Activated CD4-positive, CD25-positive, alpha-beta regulatory T cell (primary cell): Measurements from ENCODE around the gene HERPUD1.

Source experiments
- DNase-seq, 4 experiments: peaks; one replicate each; lab custom pipeline; 2025; lab: John Stamatoyannopoulos, UW

The HERPUD1 gene

DNA sequence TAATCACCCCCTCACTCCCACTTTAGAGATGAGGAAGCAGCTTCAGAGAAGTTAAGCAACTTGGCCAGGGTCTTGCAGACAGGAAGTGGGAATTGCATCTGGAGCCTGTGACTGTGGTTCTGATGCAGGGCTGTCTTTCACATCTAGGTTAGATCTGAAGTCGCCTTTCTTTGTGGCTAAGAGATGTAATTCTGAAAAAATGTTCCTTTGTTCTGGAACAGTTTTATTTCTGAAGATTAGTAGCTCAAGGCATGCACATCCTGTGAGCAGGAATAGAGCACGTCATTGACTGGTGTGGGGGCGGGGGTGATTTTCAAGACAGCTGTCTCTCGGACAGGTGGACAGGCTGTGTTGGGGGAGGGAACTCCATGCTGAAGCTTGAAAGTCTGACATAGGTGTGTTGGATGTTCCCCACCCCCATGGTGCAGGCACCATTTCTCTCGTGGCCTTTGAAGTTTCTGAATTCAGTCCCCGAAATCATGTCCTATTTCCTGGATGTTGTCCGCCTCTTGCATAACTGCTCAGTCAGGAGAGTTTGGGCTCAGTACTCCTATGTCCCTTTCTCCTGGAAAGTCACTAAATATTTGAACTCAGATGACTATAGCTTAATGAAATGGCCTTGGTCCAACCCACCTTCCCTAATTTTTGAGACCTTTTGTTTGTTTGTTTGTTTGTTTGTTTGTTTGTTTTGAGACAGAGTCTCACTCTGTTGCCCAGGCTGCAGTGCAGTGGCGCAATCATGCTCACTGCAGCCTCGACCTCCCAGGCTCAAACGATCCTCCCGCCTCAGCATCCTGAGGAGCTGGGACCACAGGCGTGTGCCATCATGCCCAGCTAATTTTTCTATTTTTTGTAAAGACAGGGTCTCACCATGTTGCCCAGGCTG is 21.0 kb upstream of the HERPUD1 start:
- DNase-seq, result no peak

DNA sequence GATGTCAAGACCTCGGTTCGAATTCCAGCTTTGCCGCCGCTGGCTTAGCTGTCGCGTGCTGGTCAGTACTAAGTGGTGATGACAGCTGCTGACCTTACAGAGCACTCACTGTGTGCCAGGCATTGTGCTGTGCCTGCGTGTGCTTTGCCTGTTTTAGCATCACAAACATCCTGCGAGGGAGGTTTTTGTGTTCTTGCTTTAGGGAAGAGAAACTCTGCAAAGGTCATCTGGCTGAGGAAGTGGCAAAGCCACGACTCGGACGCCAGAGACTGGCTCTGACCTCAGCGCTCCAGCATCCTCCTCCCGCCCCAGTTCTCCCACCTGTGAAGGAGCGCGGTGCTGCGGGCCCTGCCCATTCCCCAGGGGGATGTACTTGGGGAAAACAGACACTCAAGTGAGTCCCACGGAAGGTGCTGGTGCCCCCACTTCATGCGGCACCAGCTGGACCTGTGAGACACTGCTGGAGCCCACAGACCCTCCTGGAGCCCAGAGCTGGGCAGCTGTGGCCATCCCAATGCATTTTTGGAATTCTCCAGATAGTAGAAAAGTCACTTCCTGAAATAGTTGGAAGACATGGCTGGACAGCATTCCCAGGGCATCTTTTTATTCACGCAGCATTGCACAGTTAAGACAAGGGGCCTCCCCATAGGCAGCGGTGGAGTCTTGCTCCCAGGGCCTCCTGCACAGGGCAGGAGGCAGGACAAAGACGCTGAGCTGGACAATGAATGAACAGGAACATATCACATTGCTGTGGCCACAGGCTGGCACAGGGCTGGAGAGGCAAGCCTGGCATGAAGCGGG is 20.0 kb upstream of the HERPUD1 start:
- DNase-seq, result no peak

DNA sequence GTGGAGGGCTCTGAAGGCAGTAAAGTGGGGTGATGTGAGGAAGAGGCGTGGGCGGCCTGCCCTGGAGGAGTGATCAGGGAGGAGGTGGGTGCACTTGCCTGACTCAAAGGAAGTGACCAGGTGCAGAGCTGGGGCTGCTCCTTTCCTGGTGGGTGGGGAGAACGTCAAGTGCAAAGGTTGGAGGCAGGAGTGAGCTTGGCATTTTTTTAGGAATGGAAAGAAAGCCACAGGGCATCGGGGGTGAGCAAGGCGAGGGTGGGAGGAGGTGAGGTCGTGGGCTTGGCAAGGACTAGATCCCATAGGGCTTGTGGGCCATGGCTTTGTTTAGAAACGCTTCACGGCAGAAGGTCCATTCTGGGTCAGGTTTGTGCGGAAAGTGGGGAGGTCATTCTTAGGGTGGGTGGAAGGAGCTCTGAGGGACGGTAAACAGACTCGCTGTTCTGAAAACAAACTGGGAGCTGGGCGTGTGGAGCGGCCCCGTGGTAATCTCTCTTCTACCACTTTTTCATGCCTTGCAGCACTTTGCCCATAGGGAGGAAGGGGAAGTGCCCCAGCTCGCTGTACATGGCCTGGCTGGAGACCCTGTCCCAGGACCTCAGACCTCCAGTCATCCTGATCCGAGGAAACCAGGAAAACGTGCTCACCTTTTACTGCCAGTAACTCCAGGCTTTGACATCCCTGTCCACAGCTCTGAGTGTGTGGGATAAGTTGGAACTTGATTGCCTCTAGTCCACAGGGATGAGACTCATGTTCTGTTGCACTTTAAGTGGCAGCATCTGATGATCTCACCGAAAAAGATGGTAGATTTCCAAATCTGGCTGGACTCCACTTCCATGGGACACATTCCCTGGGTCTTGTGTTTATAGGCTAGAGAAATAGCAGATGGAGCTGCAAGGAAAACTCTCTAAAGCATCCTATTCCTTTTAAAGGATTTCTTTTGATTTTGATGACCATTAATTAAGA is 18.9 kb upstream of the HERPUD1 start:
- DNase-seq, result no peak

DNA sequence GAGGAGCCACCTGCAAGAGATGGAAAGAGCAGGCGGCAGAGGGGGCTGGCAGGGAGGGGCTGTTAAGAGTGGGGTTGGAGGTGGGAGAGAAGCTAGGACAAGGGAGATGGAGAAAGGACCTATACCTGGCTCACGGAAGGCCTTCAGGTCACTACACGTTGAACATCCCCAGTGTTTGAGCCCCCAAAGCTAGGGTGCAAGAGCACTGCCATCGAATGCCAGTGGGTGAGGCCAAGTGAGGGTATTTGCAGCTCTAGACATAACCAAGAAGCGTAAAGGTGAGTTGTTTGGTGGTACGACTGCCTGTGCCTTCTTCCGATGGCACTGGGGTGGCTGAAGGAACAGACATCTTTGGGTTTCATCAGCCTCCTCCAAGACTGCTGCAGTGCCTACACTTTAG is 17.0 kb upstream of the HERPUD1 start:
- no peak for DNase-seq

DNA sequence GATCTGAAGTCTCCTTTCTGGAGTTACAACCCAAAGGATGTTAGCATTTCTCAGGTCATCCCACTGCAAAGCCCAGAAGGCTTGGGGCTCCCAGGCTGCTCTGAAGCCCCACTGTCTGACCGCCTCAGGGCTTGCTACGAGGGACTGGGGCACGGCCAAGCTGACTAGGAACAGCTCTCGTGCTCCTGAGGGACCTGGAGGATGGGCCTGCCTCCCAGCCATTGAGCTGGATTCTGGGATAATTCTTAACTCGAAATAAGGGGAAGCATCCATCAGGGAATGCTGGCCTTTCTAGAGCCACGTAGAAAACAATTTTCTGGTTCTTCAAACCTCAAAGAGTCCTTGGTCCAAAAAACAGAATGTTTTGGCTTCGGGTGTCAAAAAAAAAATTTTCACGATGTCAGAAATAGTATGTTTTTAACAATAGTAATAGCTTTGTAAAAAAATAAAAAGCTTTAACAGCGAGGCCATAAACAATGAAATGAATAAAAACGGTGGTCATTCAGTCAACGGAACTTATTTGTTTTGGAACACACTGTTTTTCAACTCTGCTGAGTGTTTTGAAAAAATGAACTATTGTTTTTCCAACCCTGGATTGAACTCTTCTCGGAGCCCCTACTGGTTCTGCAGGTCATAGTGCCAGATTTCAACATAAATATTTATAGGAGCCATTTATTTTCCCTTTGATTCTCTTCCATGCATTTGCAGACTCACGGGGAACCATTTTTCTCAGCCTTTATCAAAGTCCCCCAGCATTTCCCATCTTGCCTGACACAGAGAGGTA is 16.4 kb upstream of the HERPUD1 start:
- DNase-seq, result no peak

DNA sequence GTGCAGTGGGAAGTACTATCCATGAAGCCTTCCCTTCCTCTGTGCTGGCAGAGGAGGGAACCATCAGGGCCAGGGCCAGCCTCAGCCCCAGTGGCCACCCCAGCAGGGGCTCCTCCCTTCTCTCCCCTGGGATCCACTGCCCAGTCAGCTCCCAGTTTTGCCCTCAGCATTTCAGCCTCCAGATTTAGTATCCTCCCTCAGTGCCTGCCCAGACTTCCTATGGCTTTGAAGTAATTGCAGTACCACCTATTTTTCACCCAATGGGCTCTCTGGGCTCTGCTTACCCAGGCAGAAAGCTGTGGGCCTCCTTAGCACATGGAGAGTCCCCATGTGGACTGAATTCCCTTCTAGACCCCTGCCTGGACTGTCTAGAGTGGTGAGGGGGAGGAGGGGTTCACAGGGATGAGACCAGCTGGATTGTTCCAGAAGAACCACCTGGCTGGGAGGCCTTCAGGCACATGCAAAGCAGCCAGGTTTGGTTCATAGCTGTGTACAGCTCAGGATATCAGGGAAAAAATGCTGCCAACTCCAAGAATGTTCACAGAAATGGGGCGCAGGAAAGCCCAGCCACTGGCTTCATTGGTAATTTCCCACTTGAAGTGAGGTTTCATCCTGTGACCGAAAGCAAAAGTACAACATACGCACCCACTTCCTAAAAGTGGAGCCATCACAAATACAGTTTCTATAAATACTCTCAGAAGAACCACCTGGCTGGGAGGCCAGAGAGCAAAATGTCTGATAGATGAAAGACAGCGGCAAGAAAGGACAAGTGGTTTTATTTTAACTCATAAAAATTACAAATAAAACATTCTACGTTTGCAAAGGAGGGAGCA is 15.2 kb upstream of the HERPUD1 start:
- DNase-seq, result no peak

DNA sequence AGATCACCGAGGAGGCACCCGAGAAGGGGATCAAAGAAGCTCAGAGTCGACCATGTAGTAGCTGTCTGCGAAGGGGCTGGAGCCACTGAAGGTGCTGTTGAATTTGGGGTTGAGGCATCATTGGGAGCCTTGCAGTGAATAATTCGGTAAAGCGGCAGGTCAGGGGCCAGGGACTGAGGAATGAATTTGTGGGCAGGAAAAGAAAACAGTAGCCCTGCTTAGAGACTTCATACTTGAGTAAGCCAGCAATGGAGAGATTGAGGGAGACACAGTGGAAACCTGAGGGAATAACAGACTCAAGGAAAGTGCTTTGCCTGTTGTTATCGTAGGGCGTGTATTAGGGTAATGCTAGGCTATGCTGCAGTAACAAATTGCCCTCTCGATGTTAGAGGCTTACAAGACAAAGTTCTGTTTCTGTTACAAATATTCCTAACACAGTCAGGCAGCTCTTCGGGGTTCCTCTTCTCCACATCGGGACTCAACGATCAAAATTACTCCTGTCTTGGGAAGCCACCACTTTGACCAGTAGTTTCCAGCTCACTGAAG is 13.4 kb upstream of the HERPUD1 start:
- no peak for DNase-seq

DNA sequence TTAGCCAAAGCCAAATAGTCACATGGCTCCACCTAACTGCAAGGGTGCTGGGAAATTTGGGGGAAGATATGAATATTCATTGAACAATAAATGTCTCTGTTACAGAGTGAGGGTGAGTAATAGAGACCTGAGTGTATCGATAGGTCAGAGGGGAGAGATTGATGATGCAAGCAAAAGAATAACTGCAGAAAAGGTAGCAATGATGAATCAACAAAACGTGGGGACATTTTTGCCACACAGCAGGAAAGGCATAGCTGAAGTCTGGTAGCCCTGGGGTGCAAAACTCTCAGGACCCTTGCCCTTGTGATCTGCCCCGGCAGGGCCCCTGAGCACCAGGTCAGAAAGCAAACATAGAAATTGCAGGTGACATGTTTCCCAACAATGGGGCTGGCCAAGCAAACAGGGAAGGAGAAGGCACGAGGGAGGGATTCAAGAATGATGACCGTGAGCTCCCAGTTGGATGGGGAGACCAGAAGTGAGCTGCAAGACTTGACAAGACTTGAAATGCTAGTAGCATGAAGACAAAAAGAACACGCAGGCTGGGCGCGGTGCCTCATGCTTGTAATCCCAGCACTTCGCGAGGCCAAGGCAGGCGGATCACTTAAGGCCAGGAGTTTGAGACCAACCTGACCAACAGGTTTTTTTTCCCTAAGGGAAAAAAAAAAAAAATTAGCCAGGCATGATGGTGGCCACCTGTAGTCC is 12.7 kb upstream of the HERPUD1 start:
- no peak for DNase-seq

DNA sequence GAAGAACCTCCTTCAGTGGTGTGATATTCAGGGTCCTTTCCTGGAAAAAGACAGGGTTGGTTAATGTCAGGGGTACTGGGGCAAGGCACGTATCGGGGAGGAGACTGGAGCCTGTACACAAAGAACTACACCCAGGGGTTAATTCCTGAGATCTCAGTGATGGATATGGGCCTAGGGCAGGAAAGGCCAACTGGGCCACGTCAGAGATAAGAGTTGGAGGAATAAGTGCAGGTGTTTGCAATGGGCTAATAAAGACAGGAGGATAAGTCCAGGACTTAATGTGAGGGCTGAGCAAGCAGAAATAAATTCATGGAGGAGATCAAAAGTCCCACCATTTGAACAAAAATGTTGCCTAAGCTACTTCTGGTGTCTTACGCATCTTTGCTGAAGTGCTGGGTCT is 10.4 kb upstream of the HERPUD1 start:
- no peak for DNase-seq

DNA sequence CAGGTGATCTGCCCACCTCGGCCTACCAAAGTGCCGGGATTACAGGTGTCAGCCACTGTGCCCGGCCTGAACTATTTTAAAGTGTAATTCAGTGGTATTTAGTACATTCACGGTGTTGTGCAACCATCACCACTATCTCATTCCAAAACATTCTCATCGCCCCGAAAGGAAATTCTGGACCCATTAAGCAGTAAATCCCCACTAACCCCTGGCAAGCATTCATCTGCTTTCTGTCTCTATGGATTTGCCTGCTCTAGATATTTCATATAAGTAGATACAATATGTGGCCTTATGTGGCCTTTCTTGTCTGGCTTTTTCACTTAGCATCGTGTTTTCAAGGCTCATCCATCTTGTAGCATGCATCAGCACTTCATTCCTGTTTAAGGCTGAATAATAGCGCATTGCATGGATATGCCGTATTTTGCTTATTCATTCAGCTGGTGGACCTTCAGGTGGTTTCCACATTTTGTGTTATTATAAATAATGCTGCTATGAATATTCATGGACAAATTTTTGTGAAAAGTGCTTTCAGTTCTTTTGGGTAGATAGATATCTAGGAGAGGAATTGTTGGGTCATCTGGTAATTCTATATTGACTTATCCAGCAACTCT is 8.4 kb upstream of the HERPUD1 start:
- DNase-seq, result no peak

DNA sequence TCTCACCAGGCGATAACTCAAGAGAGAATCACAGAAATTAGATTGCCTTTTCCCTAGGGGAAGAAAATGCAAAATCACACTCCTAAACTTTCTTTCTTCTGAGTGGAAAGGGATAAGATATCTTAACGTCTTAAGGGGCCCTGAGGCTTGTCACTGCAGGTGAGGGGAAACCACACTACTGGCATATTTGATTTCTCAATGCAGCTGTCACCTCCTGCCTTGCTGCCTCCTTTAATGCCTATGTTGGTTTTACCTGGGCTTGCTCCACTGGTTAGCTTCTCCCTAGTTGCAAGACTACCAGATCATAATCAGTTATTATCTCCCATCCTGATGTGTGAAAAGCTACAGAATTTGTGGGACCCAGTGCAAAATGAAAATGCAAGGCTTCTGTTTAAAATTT is 4.5 kb upstream of the HERPUD1 start:
- no peak for DNase-seq

DNA sequence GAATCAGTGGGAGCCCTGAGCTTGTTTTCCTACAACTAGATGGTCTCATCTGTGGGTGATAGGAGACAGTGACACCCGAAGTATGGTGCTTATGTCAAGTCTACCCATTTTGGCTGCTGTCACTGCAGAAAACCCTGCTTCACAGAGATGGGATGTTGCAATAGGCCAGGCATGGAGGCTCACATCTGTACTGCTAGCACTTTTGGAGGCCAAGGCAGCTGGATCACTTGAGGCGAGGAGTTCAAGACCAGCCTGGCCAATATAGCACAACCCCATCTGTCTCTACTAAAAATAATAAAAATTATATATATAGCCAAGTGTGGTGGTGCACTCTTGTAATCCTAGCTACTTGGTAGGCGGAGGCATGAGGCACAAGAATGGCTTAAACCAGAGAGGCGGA is 2.3 kb upstream of the HERPUD1 start:
- no peak for DNase-seq

DNA sequence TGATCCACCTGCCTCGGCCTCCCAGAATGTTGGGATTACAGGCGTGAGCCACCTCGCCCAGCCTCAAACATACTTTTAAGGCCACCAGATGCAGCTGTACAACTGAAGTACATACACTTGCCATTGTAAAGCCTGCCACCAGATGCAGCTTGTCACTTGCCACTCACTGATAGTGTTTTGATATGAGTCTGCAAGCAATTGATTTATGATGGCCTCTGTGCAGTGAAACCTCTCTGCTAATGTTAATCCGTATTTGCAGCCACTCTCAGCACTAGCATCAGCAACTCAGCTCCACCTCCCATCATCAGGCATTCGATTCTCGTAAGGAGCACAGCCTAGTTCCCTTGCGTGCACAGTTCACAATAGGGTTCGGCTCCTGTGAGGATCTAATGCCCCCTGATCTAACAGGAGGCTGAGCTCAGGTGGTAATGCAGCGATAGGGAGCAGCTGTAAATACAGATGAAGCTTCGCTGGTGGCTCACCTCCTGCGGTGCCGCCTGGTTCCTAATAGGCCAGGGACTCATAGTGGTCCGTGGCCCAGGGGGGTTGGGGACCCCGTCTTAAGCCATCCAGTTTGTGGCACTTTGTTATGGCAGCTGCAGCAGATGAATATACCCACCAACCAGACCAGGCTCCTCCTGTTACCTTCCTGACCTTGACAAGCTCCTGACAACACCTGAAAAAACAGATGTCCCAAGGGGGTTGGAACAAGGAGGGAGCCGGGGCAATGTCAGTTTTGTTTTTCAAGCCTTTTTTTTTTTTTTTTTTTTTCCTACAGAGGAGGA is 1.3 kb upstream of the HERPUD1 start:
- no peak for DNase-seq

DNA sequence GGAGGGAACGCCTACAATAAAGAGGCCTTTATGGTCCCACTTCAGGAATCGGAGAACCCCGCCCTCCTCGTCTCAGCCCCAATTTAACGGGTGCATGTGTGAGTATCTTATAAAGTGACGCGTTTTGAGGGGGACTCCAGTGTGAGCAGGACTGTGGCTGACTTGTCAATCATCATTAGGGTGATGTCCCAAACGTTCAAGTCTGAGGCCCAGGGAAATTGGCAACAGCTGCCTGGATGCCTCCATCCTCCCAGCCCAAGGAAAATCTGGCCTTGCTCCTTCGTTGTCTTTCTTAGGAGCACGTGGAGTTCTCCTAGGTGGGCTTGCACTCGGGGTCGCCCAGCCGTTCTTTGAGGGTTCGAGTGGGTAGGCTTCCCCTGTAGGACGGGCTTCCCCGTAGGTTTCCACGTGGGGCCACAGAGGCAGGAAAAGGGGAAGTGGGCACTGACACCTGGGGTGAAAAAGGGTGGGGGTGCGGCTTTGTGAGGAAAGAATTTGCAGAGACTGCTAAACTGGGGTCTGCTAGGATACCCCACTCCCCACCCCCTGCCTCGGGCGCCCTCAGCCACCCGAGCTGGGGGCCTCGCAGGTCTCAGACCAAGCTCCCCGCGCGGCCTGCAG is 561 bp upstream of the HERPUD1 start:
- no peak for DNase-seq

DNA sequence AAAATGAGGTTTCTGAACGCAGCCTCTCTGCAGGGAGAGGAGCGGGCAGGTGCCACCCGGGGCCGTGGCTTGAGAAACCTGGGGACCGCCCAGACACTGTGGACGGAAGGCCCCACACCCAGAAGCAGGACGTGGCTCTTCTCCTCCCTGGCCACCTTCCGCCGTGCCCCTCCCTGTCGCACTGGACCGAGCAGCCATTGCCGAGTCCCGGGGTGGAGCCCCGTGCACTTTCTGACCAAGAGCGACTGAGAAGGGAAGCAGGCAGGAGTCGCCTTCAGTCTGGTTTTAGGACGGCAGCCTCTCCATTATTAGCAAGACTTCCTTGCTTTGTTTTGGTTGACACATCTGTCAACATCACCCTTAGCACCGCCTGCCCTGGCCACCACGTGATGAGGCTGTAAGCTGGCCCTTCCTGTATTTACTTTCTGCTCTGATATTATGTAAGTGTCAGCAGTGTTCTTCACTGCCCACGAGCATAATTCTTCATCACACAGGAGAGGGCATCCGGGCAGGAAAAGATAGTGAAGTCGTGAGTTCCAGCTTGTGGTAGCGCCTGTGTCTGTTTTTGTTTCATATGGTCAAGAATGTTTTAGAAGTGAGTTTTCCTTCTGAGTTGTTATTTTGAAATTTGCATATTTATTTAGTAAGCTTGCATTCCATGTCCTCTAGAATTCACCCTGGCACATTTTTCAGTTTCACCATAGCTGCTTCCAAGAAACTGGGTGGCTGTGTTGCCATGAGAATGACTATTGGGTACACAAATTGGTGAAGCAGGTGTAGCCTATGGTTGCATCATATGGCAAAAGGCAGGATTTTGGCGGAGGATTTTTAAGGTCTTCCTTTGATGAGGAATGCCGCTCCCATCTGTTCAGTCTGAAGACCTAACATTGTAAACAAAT is 1.0 kb downstream of the HERPUD1 start:
- DNase-seq, result no peak

DNA sequence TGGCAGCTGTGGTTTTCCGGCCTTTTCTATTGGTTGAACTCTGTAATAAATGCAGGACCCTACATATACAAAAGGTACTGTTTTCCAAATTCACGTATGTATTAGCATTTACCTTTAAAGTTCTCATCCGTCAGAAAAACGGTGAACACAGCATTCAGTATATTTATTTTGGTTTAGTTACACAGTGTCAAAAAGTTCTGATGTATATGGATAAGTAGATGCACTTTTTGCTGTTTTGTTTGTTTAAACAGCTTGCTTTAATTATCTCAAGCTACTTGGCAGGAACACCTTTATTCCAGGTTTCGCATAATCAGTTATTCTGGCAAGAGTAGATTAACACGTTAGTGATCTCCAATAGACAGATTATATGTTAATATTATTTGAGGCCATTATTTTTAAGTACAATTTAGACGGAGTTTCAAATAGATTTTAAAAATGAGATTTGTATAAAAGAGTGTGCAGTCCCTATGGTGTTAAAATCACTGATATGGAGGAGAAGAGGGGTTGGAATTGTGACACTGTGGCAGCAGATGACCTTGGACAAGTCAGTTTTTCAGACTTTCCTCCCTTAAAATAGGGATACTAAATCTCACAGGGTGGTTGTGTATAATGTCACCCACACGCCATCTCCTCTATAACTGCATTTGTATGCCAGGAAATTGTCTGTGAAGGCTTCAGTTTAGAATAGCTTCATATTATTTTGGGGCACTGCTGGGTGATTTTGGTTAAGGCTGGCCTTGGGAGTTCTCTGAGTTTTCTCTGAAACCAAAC is 2.1 kb downstream of the HERPUD1 start:
- no peak for DNase-seq
